ENCODE measurements around the gene CELSR1. TPM values are rescaled to one million over a fixed set of nuclear protein-coding genes. Genes with fewer than 3 reads are reported as not detected.
"Not testable (repeated sequence)": the region's sequence is repeated elsewhere in the genome, so short reads cannot be mapped to it uniquely, and the experiment has no call there.

Gene CELSR1
- total RNA-seq, 1 donor from 2014 or later, result 44.0 TPM

- no peak for DNase-seq (ENCODE audit: low spot score)
These were observed 22.7 kb downstream of the CELSR1 start for GRCh38 chr22:46514592-46515207.

- no peak for DNase-seq (ENCODE audit: low spot score)
These were observed 23.4 kb downstream of the CELSR1 start for GRCh38 chr22:46513908-46514550.

- no peak for DNase-seq (ENCODE audit: low spot score)
These were observed 24.7 kb downstream of the CELSR1 start for GRCh38 chr22:46512683-46513082.

GRCh38 chr22:46512039-46512370 lies 25.4 kb downstream of the CELSR1 start:
- no peak for DNase-seq (ENCODE audit: low spot score)

- no peak for DNase-seq (ENCODE audit: low spot score)
These were observed 26.0 kb downstream of the CELSR1 start for GRCh38 chr22:46511151-46512038.

GRCh38 chr22:46509416-46510089 lies 27.9 kb downstream of the CELSR1 start:
- DNase-seq (ENCODE audit: low spot score), result no peak

- no peak for DNase-seq (ENCODE audit: low spot score)
These were observed 28.9 kb downstream of the CELSR1 start for GRCh38 chr22:46508491-46508999.

GRCh38 chr22:46507451-46508425 lies 29.7 kb downstream of the CELSR1 start:
- DNase-seq (ENCODE audit: low spot score), result no peak

- no peak for DNase-seq (ENCODE audit: low spot score)
These were observed 32.8 kb downstream of the CELSR1 start for GRCh38 chr22:46504584-46504983.

GRCh38 chr22:46502440-46503175 lies 34.8 kb downstream of the CELSR1 start:
- DNase-seq (ENCODE audit: low spot score), result no peak

- no peak for DNase-seq (ENCODE audit: low spot score)
These were observed 35.7 kb downstream of the CELSR1 start for GRCh38 chr22:46501701-46502100.

- DNase-seq (ENCODE audit: low spot score), result not testable (repeated sequence)
These were observed 36.2 kb downstream of the CELSR1 start for GRCh38 chr22:46501265-46501664.

GRCh38 chr22:46500201-46500600 lies 37.2 kb downstream of the CELSR1 start:
- DNase-seq (ENCODE audit: low spot score), result no peak

- DNase-seq (ENCODE audit: low spot score), result no peak
These were observed 37.6 kb downstream of the CELSR1 start for GRCh38 chr22:46499805-46500189.

GRCh38 chr22:46491946-46492345 lies 45.5 kb downstream of the CELSR1 start:
- no peak for DNase-seq (ENCODE audit: low spot score)

- no peak for DNase-seq (ENCODE audit: low spot score)
These were observed 46.9 kb downstream of the CELSR1 start for GRCh38 chr22:46490538-46490937.

GRCh38 chr22:46486996-46487717 lies 50.3 kb downstream of the CELSR1 start:
- no peak for DNase-seq (ENCODE audit: low spot score)

GRCh38 chr22:46484861-46485595 lies 52.4 kb downstream of the CELSR1 start:
- no peak for DNase-seq (ENCODE audit: low spot score)
